NK-92 (cell line): ENCODE results near the gene CACNA1G.

Experiments
- DNase-seq: peaks from one replicate; lab custom pipeline; 2025; ENCODE audit not compliant: unreplicated experiment; lab: John Stamatoyannopoulos, UW

CACNA1G gene

DNA sequence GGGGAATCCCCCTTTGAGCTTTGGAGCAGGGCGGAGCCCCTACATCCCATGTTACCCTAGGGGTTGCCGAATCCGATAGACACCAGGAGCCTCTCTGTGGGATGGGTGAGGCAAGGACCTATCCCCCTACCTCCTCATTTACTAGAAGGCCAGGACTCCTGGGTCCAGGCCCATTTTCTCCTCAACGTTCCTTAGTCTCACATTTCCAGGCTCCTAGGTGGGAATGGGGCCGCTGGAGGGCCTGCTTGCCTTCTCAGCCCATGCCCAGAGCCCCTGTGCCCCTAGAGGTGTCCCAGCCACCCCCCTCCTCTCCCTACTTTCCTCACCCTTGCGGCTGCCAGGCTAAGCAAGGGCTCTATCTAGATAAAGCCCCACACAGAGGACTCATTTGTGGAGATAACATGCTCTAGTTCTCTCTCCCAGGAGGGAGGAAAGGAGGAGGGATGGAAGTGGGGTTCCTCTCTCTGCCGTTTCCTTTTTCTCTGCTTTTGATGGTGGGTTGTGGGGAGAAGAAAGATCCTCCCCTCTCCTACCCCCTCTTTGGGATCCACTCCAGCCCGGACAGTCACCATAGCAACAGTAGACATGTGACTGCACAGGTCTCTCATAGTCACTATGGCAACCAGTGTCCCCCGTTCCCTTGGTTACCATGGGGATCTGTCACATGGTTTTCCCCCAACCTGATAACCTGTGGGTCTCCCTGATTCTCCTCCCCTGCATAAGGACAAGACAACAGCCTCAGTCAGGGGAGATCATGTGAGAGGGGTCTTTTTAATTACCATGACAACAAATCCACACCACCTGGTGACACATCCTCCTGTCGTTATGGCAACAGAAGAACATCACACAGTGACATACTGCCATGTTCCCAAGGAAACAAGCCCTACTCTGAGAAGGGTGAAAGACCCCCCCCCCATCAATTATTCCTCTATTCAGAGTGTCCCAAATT, 5.2 kb downstream of the CACNA1G start:
- DNase-seq = no peak

DNA sequence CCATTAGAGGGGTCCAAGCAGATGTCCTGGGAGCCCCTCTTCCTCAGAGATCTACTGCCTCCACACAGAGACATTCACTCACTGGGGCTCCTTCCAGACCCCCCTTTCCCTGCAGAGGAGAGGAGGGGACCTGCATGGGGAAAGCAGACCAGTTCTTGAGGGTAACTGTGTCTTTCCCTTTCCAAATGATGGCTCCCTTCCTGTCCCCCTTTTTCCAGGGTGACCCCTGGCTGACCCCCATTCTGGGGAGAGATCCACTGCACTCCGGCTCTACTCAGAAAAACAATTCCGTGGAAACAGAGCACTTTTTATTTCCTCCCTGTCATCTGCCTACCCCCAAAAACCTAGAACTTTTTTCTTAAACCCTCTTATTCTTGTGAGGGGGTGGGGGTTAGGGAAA, 6.4 kb downstream of the CACNA1G start:
- DNase-seq = no peak

DNA sequence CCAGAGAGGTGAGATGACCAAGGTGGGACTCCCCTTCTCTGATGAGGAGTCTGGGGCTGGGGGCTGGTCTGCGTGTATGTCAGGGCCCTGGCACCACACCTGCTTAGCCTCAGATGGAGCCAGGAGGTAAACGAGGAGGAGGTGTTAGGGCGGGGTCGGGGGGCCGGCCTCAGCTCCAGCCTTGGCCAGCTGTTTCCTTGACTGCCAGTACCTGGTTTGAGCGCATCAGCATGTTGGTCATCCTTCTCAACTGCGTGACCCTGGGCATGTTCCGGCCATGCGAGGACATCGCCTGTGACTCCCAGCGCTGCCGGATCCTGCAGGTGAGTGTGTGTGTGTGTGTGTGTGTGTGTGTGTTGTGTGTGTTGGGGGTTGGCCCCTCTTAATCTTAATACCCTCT, 8.1 kb downstream of the CACNA1G start:
- DNase-seq = no peak

DNA sequence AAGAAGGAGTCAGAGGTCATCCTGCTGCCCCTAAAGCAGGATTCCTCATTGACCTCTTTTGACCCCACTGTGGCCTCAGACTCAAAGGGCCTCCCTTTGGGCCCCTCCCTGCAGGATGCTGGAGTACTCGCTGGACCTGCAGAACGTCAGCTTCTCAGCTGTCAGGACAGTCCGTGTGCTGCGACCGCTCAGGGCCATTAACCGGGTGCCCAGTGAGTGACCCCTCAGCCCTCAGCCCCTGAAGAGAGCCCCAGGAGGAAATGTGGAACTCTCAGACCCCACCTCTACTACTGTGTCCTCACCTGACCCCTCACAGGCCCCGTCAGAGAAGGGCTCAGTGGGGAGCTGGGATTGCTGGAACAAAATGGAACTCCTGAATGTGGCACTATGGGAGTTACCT, 9.1 kb downstream of the CACNA1G start:
- no peak for DNase-seq

DNA sequence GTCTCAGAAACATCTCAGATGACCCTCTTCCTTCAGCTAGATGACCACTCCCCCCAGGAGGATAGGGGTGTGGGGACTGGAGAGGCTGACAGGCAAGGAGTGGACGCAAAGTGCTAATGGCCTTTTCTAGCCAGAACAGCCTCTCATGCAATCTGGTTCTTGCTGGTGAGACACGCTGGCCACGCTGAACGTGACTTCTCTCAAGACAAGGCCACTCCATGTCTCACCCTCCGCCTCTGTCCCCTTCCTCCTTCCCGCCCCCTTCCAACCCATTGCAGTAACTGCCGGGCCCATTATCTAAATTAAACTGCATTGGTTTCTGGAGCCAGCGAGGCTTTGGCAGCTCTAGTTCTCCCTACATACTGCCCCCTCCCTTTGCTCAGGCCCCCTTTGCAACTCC, 9.5 kb downstream of the CACNA1G start:
- no peak for DNase-seq

DNA sequence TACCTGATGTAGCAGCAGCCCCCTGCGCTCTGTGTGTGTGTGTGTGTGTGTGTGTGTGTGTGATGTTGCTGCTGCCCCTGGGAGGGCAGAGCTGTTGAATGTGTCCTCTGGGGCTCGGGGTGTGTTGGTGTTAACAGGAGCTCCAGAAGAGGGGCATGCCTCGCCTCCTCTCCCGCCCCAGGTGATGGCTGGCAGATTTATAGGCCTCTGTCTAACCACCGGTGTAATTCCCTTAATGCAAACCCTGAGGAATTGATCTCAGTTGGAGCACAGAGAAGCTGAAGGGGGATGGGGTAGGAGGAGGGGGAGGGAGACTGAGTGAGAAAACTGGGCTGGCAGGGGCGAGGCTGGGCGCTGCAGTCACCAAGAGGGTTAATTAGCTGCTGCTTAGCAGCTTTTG, 10.0 kb downstream of the CACNA1G start:
- no peak for DNase-seq

DNA sequence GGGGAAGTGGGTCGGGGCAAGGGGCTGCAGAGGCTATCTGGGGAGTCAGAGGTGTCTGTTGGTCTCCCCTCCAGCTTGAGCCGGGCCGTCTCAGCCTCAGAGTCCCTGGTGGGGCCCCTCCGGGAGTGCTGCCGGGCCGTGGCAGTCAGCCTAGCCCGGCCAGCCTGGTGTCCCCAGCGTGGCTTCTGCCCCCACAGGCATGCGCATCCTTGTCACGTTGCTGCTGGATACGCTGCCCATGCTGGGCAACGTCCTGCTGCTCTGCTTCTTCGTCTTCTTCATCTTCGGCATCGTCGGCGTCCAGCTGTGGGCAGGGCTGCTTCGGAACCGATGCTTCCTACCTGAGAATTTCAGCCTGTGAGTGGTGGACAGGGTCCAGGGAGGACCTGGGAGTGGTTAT, 11.2 kb downstream of the CACNA1G start:
- no peak for DNase-seq

DNA sequence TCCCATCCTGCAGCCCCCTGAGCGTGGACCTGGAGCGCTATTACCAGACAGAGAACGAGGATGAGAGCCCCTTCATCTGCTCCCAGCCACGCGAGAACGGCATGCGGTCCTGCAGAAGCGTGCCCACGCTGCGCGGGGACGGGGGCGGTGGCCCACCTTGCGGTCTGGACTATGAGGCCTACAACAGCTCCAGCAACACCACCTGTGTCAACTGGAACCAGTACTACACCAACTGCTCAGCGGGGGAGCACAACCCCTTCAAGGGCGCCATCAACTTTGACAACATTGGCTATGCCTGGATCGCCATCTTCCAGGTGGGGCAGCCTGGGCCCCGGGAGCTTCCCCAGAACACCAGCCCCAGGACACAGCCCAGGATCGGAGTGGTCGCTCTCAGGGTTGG, 12.0 kb downstream of the CACNA1G start:
- DNase-seq = no peak

DNA sequence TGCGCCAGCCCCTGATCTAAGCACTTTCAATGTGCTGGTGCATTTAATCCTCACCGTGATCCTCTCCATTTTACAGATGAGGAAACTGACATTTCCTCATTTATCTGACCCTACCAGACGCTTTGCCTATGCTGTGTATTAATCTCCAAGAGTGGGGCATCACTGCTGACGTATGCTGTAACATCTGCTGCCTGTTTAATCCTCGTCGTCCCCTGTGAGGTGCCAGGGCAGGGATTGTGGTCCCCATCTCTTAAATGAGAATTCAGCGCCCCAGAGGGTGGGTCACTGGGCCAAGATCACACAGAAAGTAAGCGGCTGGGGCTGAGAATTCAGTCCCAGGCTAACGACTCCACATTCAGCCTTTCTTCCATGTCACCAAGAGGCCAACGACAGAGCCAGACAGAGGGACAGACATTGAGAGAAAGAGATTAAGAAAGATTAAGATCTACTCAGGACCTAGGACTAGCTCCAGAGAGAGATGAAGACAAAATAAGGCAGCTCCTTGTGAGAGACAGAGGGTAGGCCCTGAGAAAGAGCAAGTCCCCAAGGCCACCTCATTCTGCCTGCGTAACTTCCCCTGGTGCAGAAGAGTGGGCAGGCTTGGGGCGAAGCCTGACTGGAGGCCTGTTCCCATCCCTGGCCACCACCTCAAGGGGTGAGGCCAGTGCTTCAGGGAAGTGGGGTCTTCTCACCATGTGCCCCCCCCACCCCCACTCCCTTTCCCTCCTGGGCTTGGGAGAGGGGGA, 13.5 kb downstream of the CACNA1G start:
- no peak for DNase-seq

DNA sequence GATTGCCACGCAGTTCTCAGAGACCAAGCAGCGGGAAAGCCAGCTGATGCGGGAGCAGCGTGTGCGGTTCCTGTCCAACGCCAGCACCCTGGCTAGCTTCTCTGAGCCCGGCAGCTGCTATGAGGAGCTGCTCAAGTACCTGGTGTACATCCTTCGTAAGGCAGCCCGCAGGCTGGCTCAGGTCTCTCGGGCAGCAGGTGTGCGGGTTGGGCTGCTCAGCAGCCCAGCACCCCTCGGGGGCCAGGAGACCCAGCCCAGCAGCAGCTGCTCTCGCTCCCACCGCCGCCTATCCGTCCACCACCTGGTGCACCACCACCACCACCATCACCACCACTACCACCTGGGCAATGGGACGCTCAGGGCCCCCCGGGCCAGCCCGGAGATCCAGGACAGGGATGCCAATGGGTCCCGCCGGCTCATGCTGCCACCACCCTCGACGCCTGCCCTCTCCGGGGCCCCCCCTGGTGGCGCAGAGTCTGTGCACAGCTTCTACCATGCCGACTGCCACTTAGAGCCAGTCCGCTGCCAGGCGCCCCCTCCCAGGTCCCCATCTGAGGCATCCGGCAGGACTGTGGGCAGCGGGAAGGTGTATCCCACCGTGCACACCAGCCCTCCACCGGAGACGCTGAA, 15.2 kb downstream of the CACNA1G start:
- DNase-seq = no peak

DNA sequence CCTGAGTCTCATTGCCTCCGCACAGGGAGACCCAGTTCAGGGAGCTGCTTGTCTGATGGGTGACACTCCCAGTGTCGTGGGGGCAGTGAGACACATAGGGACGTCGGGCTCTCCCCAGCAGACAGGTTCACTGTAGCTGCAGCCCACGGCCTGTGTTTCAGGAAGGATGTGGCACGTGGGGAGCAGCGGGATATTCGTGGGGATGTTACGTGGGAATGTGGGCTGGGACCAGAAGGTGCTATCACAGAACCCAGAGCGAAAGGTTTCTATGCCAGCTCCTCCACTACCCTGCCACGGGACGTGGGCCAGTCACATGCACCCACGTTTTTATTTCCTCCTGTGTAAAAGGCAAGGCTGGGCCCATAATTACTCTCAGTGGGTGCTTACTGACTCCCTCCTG, 16.3 kb downstream of the CACNA1G start:
- no peak for DNase-seq

DNA sequence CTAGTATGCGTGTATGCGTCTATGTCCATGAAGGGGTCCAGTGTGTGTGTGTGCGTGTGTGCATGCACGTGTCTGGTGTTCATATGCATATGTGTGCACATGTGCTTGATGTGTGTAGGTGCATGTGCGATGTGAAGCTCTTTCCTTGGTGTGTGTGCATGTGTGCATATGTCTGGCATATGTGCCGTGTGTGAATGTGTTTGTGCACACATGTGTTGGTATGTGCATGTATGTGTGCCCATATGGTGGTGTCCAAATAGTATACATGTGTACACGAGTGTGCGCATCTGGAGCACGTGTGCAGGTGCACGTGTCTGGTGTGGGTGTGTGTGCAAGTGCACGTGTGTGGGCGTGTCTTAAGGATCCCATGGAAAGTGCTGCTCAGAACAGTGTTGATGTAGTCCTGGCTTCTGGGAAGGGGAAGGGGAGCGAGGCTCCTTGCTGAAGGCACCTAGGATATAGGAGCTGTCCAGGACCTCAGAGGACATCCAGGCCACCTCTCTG, 17.0 kb downstream of the CACNA1G start:
- no peak for DNase-seq

DNA sequence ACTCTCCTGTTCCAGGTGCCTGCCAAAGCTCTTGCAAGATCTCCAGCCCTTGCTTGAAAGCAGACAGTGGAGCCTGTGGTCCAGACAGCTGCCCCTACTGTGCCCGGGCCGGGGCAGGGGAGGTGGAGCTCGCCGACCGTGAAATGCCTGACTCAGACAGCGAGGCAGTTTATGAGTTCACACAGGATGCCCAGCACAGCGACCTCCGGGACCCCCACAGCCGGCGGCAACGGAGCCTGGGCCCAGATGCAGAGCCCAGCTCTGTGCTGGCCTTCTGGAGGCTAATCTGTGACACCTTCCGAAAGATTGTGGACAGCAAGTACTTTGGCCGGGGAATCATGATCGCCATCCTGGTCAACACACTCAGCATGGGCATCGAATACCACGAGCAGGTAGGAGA, 17.7 kb downstream of the CACNA1G start:
- DNase-seq = no peak

DNA sequence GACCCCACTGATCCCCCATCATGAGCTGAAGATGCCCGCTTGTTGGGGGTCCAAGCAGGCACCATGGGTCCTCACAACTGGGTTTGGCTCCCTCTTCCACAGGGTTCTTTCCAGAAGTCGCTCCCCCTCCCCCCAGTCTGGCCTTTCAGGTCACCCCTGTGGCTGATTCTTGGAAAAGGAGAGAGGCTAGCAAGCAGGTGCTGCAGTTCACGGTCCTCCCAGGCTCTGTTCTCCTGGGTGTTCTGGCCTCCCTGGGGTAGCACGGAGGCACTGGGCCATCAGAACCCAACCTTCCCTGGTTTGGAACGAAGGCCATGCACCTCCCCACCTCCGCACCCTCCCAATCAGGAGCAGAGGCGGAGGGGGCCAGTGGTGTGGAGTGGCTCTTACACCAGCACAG, 18.9 kb downstream of the CACNA1G start:
- no peak for DNase-seq

DNA sequence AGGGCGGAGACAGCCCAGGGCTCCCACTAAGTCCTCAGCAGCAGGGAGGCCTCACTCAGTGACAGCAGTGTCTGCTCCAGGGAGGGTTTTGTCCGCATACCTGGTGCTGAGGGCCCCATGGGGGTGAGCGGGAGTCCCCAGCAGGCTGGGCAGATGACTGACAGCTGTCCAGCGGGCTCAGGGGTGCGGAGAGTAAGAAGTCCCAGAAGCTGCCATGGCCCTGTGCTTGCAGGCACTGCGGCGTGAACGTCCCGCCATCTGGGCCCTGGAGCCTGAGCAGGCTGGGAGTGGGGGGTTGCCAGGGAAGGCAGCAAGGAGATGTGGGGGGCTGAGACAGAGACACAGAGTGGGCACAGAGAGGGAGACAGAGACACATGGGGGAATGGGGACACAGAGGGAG, 20.1 kb downstream of the CACNA1G start:
- no peak for DNase-seq

DNA sequence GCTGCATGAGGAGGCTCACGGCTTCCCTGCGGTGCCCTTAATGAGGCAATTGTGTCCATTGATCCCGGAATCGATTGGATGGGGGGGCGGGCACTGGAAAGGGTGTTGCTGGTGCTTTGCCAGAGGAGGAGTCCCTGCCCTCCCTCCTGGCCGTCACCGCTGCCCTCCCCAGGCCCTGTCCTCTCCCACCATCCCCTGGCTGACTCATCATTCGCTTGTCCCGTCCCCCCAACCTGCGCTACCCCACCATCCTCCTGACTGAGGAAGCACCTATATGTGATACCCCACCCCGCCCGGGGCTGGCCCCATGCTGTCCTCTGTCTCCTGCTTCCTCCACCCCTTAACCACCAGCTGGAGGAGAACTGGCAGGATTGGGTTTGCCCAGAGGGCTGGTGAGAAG, 20.8 kb downstream of the CACNA1G start:
- DNase-seq = no peak

DNA sequence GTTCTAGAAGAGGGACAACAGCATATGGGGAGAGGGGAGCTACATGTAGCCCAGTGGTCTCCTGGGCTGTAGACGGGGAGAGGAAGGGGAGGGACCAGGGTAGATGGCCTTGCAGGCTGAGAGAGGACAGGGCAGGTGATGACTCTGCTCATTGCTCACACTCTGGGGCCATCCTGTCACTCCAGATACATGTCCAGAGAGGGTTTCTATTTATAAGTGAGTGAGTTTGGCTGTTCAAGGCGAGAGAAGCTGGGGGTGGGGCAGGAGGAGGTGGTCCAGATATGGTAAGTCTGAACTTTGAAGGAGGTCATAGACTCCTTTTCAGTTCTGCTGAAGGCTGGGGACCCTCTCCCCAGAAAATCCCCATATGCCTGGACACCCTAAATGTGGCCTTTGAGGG, 22.2 kb downstream of the CACNA1G start:
- no peak for DNase-seq

DNA sequence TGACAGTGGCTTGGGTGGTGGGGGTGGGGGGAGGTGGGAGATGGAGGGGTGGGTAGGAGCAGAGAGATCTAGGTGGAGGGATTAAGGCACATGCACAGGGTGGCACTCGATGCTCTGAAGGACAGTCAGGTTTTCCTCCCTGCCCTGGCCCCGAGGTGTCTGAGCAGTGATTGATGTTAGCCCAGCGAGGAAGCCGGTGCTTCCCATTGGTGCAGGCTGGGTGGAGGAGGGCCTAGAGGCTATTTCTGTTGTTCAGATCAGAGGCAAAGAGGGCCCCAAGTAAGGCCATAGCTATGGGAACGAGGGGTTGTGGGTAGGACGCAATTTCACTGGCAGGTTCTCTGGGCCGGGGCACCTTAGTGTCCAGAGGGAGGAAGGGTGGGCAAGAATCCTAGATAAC, 23.1 kb downstream of the CACNA1G start:
- no peak for DNase-seq

DNA sequence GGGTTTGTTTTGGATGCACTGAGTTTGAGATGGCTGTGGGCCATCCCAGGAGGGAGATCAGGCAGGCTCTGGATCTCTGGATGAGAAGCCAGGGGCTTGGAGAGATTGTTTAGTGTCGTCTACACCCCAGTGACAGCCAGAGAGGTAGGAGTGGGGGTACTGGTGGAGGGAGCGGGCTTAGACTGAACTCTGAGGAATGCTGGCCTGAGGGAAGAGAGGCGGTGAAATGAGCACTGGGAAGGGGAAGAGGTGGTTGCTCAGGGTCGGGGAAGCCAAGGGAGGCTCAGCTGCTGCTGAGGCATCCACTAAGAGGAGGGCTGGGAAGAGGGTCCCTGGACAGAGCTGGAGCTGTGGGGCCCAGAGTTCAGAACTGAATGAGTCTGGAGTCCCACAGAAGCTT, 23.6 kb downstream of the CACNA1G start:
- no peak for DNase-seq

DNA sequence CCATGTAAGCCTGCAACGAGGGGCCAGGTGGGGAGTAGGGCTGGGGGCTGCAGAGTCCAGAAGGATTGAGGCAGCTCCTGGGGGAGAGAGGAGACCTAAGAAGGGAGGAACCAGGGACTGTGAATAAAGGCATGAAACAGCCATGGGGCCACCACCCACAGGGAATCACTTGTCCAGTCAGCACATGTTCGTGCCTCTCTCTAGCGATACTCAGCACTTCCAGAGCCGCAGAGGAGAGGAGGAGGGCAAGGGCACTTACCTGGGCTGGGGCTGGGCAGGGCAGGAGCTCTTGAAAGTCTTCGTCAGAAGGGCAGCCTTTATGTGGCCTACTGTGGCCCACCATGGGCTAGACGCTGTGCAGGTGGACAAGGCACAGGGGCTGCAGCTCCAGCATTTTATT, 24.2 kb downstream of the CACNA1G start:
- DNase-seq = no peak

DNA sequence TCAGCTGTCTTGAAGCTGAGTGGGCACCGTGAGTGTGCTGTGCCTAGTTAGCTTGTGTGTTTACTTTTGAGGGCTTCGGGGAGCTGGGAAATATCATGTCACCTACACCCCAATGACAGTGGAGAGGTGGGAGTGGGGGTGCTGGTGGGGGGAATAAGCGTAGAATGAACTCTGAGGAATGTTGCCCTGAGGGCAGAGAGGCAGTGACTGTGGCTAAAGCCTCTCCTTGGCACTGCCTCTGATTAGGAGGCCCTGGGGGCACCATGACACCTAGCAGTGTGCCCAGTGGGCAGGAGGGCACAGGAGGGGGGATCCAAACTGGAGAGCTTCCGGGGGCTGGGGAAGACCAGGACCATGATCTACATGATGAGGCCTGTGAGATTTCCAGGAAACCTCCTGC, 24.8 kb downstream of the CACNA1G start:
- DNase-seq = no peak

DNA sequence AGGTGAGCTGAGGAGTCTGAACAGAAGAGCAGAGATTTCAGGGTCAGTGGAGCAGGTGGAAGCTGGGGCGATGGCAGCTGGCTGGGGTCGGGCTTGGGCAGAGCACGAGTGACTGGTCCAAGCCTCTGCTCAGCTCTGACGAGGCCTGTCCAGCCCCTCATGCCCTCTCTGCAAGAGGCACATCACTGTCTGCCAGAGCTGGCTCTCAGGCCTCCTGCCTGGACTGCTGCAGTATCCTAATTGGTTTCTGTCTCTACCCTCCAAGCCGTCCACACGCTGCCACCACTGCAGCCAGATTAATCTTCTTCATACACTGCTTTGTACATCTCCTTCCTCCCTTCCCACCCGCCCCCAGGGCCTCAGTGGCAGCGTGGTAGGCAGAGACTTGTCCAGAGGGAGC, 25.4 kb downstream of the CACNA1G start:
- DNase-seq = no peak
